ENCODE data around the gene ACTN2.

ACTN2 gene

GRCh38 chr1:236691348-236691747 is 5.0 kb downstream of the ACTN2 start:
- DNase-seq (ENCODE audit: low read depth): no peak

GRCh38 chr1:236692128-236692527 is 5.8 kb downstream of the ACTN2 start:
- no peak for DNase-seq (ENCODE audit: low read depth)

GRCh38 chr1:236692742-236693141 is 6.4 kb downstream of the ACTN2 start:
- no peak for DNase-seq (ENCODE audit: low read depth)

GRCh38 chr1:236699366-236699765 is 13.1 kb downstream of the ACTN2 start:
- DNase-seq (ENCODE audit: low read depth): no peak

GRCh38 chr1:236700903-236701302 is 14.6 kb downstream of the ACTN2 start:
- no peak for DNase-seq (ENCODE audit: low read depth)

GRCh38 chr1:236701782-236702181 is 15.5 kb downstream of the ACTN2 start:
- DNase-seq (ENCODE audit: low read depth): no peak

GRCh38 chr1:236702791-236703394 is 16.6 kb downstream of the ACTN2 start:
- no peak for DNase-seq (ENCODE audit: low read depth)

- no peak for DNase-seq (ENCODE audit: low read depth)
Measured at GRCh38 chr1:236705771-236706170, 19.5 kb downstream of the ACTN2 start.

- DNase-seq (ENCODE audit: low read depth): no peak
Measured at GRCh38 chr1:236706183-236706582, 19.9 kb downstream of the ACTN2 start.

GRCh38 chr1:236710328-236710892 is 24.1 kb downstream of the ACTN2 start:
- no peak for DNase-seq (ENCODE audit: low read depth)

GRCh38 chr1:236716160-236716559 is 29.9 kb downstream of the ACTN2 start:
- no peak for DNase-seq (ENCODE audit: low read depth)

- DNase-seq (ENCODE audit: low read depth): no peak
Measured at GRCh38 chr1:236717811-236718210, 31.5 kb downstream of the ACTN2 start.

GRCh38 chr1:236718328-236718727 is 32.0 kb downstream of the ACTN2 start:
- DNase-seq (ENCODE audit: low read depth): no peak

GRCh38 chr1:236720206-236720605 is 33.9 kb downstream of the ACTN2 start:
- DNase-seq (ENCODE audit: low read depth): no peak

- DNase-seq (ENCODE audit: low read depth): no peak
Measured at GRCh38 chr1:236720611-236721010, 34.3 kb downstream of the ACTN2 start.

GRCh38 chr1:236724049-236724448 is 37.8 kb downstream of the ACTN2 start:
- DNase-seq (ENCODE audit: low read depth): no peak

- no peak for DNase-seq (ENCODE audit: low read depth)
Measured at GRCh38 chr1:236724506-236724905, 38.2 kb downstream of the ACTN2 start.

- DNase-seq (ENCODE audit: low read depth): no peak
Measured at GRCh38 chr1:236725668-236726067, 39.4 kb downstream of the ACTN2 start.

GRCh38 chr1:236727521-236727920 is 41.2 kb downstream of the ACTN2 start:
- no peak for DNase-seq (ENCODE audit: low read depth)

- no peak for DNase-seq (ENCODE audit: low read depth)
Measured at GRCh38 chr1:236728752-236729151, 42.5 kb downstream of the ACTN2 start.

- DNase-seq (ENCODE audit: low read depth): no peak
Measured at GRCh38 chr1:236733653-236734052, 47.4 kb downstream of the ACTN2 start.

- DNase-seq (ENCODE audit: low read depth): no peak
Measured at GRCh38 chr1:236734141-236734765, 48.0 kb downstream of the ACTN2 start.

GRCh38 chr1:236736761-236737160 is 50.5 kb downstream of the ACTN2 start:
- DNase-seq (ENCODE audit: low read depth): no peak

GRCh38 chr1:236741753-236742152 is 55.5 kb downstream of the ACTN2 start:
- DNase-seq (ENCODE audit: low read depth): no peak

Data from activated T-cell treated with anti-CD3 and anti-CD28 coated beads for 48 hours (primary cell).